ENCODE results near the gene DENND2C. TPM values are rescaled to one million over a fixed set of nuclear protein-coding genes. Genes with fewer than 3 reads are reported as not detected.

Gene DENND2C
- 1 to 10 TPM; 1.2 to 1.8 TPM for total RNA-seq

DNA sequence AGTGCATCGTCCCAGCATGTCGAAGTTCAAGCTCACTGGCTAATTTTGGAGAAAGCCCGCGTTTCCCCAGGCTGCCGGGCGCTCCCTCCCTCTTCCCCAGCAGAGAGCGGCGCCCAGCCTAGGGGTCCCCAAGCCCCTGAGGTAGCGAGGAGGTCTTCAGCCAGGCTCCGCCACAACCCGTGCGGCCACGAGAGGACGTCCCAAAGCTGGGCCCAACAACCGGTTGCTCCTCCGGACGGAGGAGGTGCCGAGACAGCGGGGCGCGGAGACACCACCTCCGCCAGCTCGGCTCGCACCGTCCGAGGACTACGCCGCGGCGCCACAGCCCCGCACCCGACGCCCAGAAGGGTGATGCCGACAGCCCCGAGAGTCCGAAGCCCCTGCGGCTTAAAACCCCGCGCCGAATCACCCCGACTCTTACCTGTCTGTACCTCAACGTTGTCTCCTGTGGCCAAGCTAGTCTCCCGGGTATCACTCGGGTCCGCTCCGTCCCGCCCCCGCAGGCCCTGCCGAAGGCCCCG lies at the start of gene DENND2C:
TSS of gene DENND2C (minus strand) at position 488 of the 521 bp plus-strand sequence. CDS start 44,065 bp downstream, outside the sequence.
- H3K4me1 ChIP-seq: peaks cover 0 to 6% of the 10 kb centered on the region in 2 donors
- peak within 1 kb of the TSS; percentile 84 to 88 for H3K27ac ChIP-seq
- H3K4me3 ChIP-seq: peak within 1 kb of the TSS; percentile 78 to 80
- no peaks in the 10 kb centered on the region for H3K36me3 ChIP-seq
- TF ChIP-seq, protein P1, sequence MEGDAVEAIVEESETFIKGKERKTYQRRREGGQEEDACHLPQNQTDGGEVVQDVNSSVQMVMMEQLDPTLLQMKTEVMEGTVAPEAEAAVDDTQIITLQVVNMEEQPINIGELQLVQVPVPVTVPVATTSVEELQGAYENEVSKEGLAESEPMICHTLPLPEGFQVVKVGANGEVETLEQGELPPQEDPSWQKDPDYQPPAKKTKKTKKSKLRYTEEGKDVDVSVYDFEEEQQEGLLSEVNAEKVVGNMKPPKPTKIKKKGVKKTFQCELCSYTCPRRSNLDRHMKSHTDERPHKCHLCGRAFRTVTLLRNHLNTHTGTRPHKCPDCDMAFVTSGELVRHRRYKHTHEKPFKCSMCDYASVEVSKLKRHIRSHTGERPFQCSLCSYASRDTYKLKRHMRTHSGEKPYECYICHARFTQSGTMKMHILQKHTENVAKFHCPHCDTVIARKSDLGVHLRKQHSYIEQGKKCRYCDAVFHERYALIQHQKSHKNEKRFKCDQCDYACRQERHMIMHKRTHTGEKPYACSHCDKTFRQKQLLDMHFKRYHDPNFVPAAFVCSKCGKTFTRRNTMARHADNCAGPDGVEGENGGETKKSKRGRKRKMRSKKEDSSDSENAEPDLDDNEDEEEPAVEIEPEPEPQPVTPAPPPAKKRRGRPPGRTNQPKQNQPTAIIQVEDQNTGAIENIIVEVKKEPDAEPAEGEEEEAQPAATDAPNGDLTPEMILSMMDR (IDR thresholded peaks at IDR 0.05): no peak
- no peaks in the 10 kb centered on the region for H3K27me3 ChIP-seq
- peak; percentile 57 for DNase-seq (ENCODE audit: low spot score)
- H3K9me3 ChIP-seq: no peaks in the 10 kb centered on the region

DNA sequence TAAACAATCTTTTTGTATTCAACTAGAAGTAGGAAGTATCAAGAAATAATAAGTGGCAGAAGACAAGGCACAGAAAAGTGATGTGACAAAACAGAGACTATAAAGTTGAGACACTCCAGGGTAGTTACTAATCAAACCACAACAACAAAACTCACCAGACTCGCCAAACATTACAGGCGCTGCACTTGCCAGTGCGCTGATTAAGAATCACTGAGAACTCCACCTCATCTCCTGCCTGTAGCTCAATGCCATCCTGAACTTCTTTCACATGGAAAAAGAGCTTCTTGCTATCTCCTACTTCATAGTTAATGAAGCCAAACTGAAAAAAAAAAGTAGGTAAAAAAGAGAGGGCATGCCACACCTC lies 49.6 kb upstream of the DENND2C start:
- H3K4me3 ChIP-seq: no peak overlapping the region
- DNase-seq (ENCODE audit: low spot score): no peak
- H3K9me3 ChIP-seq: no peaks in the 10 kb centered on the region
- peaks cover 0 to 26% of the 10 kb centered on the region in 2 donors for H3K4me1 ChIP-seq
- TF ChIP-seq, protein P1 (IDR thresholded peaks at IDR 0.05): no peak
- H3K36me3 ChIP-seq: peaks cover 71% of the 10 kb centered on the region
- H3K27me3 ChIP-seq: no peaks in the 10 kb centered on the region
- no peak overlapping the region for H3K27ac ChIP-seq

- DNase-seq (ENCODE audit: low spot score): no peak
- Histone ChIP-seq H3K4me1 (peaks cover 0 to 26% of the 10 kb centered on the region in 2 donors), H3K27me3 (no peaks in the 10 kb centered on the region), H3K4me3 (no peak overlapping the region), H3K36me3 (peaks cover 65% of the 10 kb centered on the region), H3K27ac (no peak overlapping the region), H3K9me3 (no peaks in the 10 kb centered on the region)
- TF ChIP-seq, protein P1 (IDR thresholded peaks at IDR 0.05): no peak
Measured at GRCh38 chr1:114718661-114719423, 49.0 kb upstream of the DENND2C start.

DNA sequence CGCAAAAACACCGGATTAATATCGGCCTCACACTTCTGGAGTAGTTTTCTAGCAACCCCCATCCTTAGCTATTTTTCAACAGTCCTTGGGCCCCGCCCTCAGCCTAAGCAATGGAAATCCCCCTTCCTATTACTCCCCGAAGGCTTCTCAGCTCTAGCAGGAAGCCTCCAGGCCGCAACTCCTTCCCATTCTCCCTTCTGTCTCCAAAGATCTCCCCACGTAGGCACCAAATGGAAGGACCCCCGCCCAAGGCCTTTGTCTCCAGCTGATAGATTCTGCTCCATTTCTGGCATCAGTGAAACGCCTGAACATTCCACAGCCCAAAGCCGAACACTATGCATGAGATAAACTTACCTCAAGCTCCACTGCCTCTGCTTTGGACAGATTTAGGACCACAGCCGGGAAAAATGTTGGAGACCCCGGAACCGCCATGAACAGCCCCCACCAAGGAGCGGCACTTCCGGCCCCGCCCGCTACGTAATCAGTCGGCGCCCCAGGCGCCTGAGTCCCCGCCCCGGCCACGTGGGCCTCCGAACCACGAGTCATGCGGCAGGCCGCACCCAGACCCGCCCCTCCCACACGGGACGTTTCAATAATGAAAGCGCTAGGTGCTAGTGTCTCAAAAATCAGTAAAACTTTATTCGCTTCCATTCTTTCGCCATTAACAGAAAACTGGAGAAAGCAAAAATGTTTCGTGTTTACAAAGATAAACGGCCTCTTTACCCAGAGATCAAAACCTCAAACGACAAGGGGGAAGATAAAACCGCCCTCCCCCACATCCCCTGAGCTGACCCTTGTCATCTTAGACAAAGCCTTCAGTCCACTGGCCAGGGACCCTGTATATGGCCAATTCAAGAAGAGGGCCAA lies 46.7 kb upstream of the DENND2C start, which contains the start of gene NRAS:
TSS of gene NRAS (minus strand) at position 468 of the 867 bp plus-strand sequence. CDS start 611 bp downstream, outside the sequence.
- Histone ChIP-seq H3K4me3 (peak within 1 kb of the TSS; percentile 72 to 81), H3K9me3 (no peaks in the 10 kb centered on the region), H3K27ac (peak within 1 kb of the TSS; percentile 83 to 87), H3K36me3 (peaks cover 59% of the 10 kb centered on the region), H3K27me3 (no peaks in the 10 kb centered on the region), H3K4me1 (peaks cover 0 to 21% of the 10 kb centered on the region in 2 donors)
- peak; percentile 94 for DNase-seq (ENCODE audit: low spot score)
- TF ChIP-seq, protein P1 (IDR thresholded peaks at IDR 0.05): no peak

DNA sequence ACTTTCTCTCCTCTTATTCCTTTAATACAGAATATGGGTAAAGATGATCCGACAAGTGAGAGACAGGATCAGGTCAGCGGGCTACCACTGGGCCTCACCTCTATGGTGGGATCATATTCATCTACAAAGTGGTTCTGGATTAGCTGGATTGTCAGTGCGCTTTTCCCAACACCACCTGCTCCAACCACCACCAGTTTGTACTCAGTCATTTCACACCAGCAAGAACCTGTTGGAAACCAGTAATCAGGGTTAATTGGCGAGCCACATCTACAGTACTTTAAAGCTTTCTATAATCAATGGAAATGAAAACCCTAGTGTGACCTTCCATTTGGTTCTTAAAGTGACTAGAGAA lies 46.1 kb upstream of the DENND2C start:
- peaks cover 59% of the 10 kb centered on the region for H3K36me3 ChIP-seq
- DNase-seq (ENCODE audit: low spot score): no peak

More for the DNA sequence above, 46.1 kb upstream of the DENND2C start:
- no peaks in the 10 kb centered on the region for H3K27me3 ChIP-seq
- TF ChIP-seq, protein P1 (IDR thresholded peaks at IDR 0.05): no peak
- H3K27ac ChIP-seq: peak overlapping the region; percentile 83 to 87
- peaks cover 0 to 21% of the 10 kb centered on the region in 2 donors for H3K4me1 ChIP-seq
- H3K4me3 ChIP-seq: peak overlapping the region; percentile 72 to 81
- H3K9me3 ChIP-seq: no peaks in the 10 kb centered on the region

All from right atrium auricular region (tissue), 2 donors.